NOMO-1 treated with dmso at 0.1 percent for 144 hours (cell line): ENCODE results near the gene TPX2.
A peak's percentile ranks its signal among the peaks of the same experiment; 100 is the strongest.
"Not testable (repeated sequence)": the region's sequence is repeated elsewhere in the genome, so short reads cannot be mapped to it uniquely, and the experiment has no call there.

ENCODE experiments used
- DNase-seq: peaks from one replicate; lab custom pipeline; 2025; ENCODE audit not compliant: unreplicated experiment; lab: John Stamatoyannopoulos, UW

The TPX2 gene

GRCh38 chr20:31718952-31719643, 20.0 kb upstream of the TPX2 start:
- no peak for DNase-seq

GRCh38 chr20:31719644-31720485, 19.2 kb upstream of the TPX2 start:
- DNase-seq = no peak

GRCh38 chr20:31720486-31721407, 18.3 kb upstream of the TPX2 start:
- DNase-seq = no peak

GRCh38 chr20:31721408-31722256, 17.5 kb upstream of the TPX2 start:
- DNase-seq = no peak

DNA sequence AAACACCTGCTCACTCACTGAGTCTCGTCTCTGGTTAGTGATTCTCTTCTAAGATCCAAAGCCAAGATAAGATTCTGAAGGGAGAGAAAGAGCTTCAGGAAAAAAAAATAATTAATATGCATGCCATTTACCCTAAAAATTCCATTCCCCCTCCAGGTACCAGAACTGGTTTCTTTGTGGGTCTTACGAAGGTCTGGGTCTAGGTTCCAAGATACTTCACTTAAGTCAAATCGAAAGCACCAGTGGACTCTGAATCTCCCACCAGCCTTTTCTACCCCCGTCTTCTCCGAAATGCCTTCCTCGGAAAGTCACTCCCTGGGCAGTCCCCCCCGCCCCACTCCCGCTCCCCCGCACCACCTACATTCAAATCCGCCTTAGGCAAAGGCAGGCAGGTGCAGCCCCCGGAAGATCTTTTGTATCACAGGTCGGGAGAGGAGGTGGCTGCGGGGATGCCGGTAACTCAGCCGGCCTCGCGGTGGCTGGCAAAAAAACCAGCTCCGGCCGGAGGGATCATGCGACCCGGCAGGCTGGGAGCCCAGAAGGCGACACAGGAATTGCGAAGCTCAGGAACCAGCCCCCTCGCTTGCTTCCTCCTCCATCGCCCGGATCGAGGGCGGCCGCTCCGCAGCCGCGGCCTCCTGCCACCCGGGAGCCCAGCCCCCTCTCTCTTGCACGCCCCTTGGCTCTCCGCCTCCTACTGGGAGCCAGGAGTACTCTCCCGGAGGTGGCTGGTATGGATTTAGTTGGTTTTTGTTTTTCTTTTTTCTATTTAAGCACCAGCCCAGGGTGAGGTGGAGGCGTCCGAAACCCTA, 16.6 kb upstream of the TPX2 start, which contains the start of gene BCL2L1:
Gene BCL2L1, minus strand, starts transcription at position 612 of the 812 bp plus-strand sequence. CDS start 650 bp downstream, outside the sequence.
- DNase-seq = peak; percentile 82

GRCh38 chr20:31723069-31723318, 16.1 kb upstream of the TPX2 start:
- DNase-seq = no peak

- DNase-seq = peak; percentile 94
Observed at GRCh38 chr20:31723319-31724078, 15.6 kb upstream of the TPX2 start.

- no peak for DNase-seq
Observed at GRCh38 chr20:31731321-31731717, 7.8 kb upstream of the TPX2 start.

DNA sequence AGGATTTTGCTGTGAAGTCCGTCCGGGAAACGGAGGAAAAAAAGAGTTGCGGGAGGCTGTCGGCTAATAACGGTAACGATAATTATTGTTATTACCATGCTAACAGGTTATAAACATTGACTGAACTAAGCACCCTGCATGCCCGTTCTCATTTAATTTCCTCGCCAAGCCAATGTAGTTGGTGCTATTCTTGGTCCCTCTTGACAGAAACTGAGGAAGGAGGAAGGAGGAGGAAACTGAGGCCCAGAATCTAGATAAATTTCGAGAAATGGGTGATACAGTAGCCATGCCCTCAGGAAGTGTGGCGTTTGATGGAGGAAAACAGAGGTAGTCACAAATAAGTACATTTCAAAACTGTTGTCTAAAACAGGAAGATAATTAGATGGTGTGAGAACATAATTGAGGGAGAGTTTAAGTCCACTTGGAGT, 474 bp downstream of the TPX2 start:
- DNase-seq = no peak

- DNase-seq = no peak
Observed at GRCh38 chr20:31740208-31740607, 1.1 kb downstream of the TPX2 start.

- DNase-seq = no peak
Observed at GRCh38 chr20:31740656-31741323, 1.7 kb downstream of the TPX2 start.

DNA sequence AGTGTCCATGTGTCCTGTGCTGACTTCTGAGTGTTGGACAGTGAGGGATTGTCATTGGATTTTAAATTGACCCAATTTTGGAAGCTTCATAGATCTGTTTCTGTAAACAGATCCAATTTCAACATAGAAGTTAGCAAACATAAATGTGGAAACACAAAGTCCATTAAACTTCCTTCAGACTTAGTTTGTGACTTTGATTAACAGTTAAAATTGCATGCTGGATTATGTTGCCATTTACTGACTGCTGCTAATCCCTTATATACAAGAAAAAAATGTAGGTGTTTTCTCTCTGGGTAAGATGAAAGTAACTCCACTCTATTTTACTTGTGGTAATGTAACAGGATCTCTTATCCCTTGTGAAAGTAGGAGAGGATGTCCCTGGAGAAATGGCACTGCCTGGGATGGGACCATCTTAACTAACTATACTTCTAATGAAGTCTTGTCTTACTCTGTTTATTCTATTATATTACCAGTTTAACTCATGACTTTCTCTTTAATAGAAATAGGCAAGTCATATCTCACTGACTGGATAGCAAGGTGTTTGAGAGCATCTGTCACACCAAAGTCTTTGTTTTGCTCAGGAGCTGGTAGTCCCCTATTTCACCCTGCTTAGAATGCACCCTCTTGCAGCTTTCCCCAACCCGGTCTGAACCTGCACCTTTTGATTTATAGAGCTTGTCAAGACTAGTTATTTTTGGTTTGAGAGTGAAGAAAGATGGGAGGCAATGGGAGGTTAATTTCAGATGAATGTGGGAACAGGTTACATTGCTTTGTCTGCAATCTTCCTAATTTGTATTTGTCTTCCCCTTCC, 7.2 kb downstream of the TPX2 start:
- no peak for DNase-seq

- DNase-seq = not testable (repeated sequence)
Observed at GRCh38 chr20:31747028-31747427, 7.9 kb downstream of the TPX2 start.

- DNase-seq = no peak
Observed at GRCh38 chr20:31747640-31748039, 8.6 kb downstream of the TPX2 start.

DNA sequence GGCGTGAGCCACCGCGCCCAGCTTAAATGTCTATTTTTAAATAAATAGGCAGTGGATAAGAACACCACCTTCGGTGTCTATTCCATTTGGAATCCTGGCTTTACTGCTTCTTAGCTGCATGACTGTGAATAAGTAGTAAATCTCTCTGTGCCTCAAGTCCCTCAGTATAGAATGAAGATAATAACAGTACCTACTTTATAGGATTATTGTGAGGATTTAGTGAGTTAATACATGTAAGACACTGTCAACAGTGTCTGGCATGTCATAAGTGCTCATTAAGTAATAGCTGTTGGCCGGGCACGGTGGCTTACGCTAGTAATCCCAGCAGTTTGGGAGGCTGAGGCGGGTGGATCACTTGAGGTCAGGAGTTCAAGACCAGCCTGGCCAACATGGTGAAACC, 10.1 kb downstream of the TPX2 start:
- DNase-seq = no peak

DNA sequence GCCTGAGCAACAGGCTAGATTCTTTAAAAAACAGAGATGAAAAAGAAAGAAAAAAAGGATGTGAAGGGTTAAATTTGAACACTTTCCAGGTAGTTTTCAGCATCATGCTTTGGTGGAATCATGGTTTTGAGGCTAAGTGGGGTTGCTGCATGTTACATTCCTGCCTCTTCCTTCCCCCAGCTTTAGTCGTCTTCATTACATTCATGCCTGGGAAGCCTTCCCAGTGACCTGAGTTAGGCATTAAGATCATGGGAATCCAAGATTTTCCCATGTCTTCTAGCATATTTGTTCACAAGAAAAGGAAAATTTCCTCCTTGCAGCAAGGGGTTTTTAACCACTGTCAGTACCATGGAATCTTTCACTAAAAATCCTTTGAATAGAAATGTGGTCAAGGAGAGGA, 12.0 kb downstream of the TPX2 start:
- DNase-seq = no peak

DNA sequence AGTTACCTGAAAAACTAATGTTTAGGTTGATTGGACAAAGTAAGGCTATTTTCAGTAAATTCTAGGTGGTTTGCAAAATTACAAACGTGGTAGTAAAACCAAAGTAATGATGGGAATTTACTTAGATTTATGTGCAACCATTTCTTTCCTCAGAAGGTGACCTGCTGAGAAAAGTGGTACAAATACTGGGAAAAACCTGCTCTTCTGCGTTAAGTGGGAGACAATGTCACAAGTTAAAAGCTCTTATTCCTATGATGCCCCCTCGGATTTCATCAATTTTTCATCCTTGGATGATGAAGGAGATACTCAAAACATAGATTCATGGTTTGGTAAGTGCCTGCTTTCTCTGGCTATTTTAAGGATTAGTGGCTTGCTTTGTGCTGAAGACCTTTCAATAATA, 18.2 kb downstream of the TPX2 start:
- no peak for DNase-seq

DNA sequence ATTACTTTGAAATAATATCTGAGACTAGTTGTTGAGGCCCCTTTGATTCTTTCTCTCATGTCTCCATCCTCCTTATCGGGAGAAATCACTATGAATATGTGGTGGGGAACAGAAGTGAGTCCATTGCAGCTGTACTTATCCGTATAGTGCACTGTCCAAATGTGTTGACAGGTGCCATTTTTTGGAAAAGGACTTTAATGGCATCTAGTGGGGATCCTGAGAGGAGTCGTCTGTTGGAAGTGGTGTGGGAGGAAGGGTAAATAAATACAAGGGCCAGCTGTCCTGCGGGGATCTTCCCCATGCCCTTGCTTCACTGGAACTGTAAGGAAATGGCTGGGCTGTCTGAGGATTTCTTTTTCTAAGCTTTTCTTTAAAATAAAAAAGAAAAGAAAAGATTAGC, 19.4 kb downstream of the TPX2 start:
- DNase-seq = no peak
